DMS153 treated with DMSO at 0.1 percent for 48 hours (cell line): ENCODE measurements around the gene VASH2.
"Not testable (repeated sequence)": the region's sequence is repeated elsewhere in the genome, so short reads cannot be mapped to it uniquely, and the experiment has no call there.

Experiments
- DNase-seq: peaks from one replicate; lab custom pipeline; 2025; ENCODE audit not compliant: unreplicated experiment; lab: John Stamatoyannopoulos, UW

Gene VASH2

DNA sequence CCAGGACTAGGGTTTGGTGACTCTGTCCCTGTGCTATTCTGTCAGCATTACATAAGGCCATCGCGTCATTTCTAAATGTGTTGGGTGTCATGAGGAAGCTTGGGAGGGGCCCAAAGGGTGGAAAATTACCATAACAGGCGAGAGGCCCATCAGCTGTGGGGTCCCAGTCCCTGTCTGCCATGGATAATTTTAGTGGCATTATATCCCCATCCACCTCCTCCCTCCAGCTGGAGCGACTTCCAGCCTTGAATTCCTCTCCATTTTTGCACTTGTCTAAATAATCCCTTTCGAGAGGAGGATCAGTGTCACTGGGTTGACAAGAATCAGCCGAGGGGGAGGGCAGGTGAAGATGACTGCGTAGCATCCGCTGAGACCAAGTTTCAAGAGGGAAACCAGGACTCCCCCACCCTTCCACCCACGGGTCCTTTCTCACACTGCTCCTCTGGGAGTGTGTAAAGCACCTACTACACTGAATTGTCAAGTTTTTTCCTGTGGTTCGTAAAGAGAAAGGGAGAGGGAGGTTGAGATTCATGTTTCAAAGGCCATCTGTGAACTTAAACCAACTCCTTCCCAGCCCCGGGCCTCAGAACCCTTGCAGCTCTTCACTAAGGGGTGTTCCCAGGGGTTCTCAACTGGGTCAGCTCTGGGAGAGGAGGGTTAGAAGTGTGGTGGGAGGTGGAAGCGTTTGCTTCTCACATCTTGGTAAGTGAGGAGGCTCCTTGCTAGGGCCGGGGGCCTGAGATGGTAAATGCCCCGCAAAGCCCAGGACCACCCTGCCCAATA lies 29.2 kb downstream of the VASH2 start:
- DNase-seq = no peak

DNA sequence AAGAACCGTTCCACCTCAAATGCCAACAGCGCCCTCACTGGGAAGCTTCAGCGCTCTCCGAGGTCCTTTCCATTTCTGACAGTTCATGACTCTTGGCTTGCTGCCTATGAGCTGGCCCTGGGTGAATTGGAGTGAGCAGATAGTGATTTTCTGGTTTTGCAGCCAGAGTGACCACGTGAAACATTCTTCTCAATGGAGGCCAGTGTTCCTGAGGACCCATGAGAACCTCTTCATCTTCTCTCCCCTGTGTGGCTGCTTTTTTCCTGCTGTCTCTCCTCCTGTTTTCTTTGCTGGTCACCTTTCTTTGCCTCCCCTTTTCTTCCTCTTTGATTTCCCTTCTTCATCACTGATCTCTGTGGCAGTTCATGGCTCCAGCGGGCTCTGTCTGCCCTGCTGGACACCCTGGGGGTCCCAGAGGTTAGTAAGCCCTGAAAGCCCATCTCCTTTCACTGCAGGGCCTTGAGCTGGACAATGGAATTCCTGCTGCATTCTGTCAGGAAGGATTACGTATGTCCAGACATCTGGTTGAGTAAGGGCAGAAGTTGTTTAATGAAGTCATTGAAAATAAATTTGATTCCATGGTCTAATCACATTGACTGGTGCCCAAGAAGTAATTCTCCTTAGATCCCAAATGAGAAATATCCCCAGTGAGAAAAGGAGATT lies 29.9 kb downstream of the VASH2 start:
- no peak for DNase-seq

DNA sequence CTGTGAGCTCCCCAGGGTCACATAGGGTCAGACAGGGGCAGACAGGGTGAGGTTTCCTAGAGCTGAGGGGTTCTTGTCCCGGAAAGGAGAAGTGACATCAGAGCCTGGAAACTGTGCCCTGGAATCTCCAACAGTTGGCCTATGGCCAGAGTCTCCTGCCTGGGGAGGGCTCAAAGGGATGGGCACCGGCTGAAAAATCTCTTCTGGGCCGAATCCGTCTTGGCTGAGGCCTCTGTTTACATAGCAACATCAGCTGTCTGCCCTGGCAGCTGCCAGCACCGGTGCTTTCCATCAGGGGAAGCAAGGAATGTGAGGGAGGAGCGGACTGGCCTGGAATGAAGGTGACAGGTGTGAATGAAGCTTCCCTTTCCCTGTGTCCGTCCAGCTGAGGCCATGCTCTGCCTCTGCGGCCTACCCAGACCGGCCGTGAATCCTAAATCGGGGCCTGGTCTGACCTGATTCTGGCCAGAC lies 30.7 kb downstream of the VASH2 start:
- peak; percentile 64 for DNase-seq

DNA sequence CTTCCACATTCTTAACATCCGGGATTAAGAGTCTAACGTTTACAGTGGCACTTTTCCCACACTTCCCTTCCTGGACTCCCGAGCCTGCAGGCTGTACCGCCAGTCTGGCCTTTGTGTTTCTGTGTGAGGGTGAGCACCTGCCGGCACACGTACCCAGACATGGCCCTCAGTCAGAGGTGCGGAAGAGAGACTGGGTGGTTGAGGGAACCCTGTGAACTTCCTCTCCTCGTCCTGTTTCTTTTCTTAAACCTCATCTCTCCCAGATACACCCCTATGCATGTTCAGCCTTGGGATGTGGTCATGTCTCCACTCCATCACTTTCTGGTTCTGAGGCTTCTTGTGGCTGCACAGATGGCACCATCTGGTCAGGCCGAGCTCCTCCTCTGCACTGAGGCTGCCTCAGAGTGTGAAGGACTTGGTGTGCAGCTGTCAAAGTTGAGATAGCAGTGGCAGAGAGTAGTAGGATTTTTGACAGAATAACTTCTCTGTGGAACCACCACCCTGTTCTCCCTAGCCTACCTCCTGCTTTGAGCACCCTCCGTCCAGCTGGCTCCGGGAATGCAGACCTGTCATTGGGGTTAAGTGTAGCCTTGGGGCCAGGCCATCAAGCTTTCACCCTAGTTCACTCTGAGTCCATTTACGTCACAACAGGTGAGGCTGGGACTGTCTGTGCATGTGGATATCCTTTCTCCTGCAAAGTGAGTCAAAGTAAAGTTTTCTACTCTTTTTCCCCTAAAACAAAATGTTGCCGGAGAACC lies 31.4 kb downstream of the VASH2 start:
- no peak for DNase-seq

DNA sequence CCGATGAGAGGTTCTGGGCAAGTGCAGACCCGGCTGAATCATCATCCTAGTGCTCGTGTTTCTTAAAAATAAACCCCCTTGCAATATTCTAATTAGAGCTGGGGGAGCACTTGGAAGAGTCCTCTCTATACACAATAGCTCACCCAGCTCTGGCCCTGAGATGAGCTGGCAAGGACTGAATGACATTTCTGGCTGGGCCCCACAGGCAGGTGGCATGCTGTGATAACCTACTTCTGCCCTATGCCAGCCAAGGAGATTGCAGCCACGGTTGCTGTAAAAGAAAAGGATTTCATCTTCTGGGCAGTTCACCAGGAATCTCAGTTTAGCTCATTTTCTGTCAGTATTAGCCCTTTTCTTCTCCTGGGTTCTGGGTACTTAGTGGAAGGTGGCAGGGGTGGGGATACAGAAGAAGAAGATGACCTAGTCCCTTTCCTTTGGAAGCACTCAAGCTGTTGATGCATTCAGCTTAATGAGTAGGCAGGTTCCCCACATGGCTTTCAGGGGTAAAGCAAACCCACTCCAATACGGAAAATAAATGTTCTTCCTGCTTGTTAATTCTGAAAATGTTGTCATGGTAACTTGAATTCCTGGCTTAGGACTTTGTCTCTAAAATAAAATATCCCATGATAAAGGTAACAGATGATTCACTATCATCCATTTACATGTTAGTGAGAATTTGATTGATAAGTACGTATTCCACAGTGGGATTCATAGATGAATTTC lies 32.2 kb downstream of the VASH2 start:
- no peak for DNase-seq

DNA sequence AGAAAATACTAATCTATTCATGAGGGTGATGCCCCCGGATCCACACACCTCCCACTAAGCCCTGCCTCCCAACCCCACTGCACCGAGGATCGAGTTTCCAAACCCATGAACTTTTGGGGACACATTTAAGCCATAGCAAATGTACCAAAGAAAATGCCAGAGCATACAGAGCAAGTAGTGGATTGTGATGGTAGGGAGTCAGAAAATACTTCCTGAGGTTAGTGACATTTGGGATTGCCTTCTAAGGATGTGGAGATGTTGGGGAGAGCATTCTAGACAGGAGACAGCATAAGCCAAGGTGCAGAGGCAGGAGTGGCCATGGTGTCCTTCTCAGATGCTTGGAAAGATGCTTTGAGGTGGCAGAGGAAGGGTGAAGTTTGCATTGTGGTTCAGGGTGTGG lies 33.1 kb downstream of the VASH2 start:
- no peak for DNase-seq

DNA sequence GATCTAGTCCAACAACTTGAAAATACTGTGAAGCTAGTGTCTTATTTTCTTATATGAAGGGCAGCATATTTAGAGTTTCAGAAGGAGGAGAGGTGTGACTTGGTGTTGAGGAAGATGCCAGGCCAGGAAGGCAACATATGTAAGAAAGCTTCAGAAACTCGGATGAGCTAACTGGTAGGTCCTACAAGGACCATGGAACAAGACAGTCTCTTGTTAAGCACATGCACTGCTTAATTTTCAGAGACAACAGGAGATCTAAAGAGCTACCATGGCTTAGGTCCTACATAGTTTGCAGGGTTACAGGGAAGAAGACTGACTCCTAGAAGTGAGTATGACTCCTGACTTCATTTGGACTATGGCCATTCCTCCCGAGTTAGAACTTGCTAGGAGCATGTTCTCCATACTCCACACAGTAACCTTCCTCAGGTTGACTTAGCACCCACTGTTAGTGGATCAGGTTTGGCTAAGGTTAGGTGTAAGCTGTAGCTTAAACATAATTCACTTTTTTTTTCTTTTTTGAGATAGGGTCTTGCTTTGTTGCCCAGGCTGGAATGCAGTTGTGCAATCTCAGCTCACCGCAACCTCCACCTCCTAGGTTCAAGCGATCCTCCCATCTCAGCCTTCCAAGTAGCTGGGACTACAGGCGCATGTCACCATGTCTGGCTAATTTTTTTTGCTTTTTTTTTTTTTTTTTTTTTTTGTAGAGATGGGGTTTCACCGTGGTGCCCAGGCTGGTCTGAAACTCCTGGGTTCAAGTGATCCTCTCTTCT lies 34.4 kb downstream of the VASH2 start:
- no peak for DNase-seq

DNA sequence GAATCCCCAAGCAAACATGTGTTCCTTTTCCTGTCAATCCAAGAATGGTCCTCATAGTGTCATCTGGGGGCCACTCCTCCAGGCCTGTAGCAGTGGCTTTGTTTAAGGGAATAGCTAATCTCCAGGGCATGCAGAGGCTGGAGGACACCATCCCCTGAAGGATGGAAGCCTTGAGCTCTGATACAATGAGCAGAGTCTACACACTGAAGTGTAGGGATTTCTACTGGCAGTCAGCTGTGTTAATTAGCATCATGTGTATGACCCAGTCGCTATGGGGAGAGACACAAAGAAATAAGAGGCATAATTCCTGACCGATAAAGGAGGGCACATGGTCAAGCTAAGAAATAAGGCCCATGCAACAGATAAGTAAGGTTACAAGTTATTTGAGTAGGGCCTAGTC lies 36.2 kb downstream of the VASH2 start:
- DNase-seq = no peak

DNA sequence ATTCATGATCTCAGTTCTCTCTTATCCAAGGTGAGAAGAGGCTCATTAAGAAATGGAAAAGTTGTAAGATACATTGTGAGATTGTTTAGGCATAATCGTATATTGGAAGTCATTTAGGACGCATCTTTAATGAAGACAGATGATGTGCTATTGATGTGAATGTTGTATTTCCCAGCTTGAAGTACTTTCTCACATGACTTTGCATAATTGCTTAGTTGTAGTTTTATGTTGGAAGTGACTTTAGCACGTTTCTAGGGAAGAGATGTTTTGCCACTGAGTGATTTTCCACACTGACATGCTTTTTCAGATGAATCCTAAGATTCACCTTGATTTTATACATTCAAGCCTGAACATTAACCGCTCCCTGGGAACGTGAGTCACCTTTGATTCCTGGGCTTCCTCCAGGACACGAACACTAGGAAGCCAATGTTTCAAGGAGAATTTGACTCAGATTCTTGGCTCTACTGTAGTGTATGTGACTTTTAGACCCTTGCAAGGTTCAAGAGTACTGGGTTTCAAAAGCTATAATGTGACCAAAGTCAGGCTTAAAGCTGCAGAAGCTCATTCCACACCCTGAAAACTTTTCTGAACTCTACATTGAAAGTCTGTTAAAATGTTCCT lies 37.5 kb downstream of the VASH2 start:
- DNase-seq = no peak

DNA sequence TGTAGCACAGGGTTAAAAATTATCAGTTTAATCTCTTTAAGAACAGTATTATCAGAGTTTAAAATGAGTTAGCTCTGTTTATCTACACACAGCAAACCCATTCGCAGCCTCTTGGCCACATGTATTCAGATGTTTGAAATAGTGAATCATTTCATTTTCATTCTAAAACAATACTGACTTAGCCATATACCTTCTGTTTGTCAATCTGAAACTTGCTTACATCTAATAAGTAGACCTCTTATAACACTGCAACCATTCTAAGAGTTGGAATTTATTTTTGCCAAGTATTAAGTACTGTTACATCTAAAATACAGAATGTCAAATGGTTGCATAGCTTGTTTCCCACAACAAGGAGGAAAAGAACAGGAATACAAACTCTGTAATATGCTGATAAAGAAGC lies 39.9 kb downstream of the VASH2 start:
- DNase-seq = no peak

DNA sequence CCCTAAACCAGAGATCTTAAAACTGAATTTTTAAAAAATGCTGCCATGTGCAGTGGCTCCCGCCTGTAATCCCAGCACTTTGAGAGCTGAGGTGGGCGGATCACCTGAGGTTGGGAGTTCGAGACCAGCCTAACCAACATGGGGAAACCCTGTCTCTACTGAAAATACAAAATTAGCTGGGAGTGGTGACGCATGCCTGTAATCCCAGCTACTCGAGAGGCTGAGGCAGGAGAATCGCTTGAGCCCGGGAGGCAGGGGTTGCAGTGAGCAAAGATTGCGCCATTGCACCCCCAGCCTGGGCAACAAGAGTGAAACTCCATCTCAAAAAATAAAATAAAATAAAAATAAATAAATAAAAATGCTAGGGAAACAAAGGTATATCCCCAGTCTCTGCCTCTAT lies 43.6 kb downstream of the VASH2 start:
- DNase-seq = not testable (repeated sequence)

DNA sequence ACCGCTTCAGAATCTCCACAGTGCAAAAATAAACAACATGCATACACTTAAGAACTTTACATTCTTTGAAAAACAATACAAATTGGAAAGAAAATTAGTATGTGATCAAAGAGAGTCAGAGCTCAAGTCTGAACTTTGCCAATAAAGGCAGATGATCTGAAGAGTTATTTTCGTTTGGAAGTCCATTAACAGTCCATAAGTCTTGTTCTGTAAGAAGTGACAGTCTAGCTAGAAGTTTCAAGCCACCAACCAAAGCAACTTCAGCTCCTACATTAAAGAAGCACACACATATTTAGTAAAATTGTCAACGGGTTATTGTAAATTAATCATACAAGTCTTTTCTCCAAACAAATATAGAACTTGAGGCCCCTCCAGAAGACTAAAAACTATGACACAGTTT lies 44.6 kb downstream of the VASH2 start:
- DNase-seq = no peak

DNA sequence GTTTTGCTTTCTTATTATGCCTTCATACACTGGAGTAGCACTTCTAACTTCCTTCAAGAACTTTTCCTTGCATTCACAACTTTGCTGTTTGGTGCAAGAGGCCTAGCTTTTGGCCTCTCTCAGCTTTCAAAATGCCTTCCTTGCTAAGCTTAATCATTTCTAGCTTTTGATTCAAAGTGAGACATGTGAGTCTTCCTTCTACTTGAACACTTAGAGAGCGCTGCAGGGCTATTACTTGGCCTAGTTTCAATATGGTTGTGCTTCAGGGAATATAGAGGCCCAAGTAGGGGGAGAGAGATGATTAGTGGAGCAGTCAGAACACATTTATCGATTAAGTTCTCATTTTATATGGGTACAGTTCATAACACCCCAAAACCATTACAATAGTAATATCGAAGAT lies 52.9 kb downstream of the VASH2 start:
- DNase-seq = no peak

DNA sequence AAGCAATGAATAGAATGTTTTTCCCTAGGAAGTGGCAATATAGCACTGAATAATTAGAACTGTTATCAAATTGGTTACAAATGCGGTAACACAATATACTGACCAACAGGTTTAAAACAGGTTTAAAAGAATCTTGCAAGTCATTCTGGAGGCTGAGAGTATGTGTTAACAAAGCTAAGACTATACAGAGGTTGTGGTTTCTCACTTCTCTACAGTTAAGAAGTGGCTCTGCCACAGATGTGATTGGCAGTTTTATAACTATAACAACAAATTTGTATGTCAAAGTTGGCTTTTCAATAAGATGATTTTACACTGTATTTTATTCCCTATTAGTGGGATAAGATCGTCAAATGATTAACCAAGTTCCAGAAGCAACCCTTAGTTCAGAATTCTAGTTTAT lies 58.2 kb downstream of the VASH2 start:
- no peak for DNase-seq

DNA sequence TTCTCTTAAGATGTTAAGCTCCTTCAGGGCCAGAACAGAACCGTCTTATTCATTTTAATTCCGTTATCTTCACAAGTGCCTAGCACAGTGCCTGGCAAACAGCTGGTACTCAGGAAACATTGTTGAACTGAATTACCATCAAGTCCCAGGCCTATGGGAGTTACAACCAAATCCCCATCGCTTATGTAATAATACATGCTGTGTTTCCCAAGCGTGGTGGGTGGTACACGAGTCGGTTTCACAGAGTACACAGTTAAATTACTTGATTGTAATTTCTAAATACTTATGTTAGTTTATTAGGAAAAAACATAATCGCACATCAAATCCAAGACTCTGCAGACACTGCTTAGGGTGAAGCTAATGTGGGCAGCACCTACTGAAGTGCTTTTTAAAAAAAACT lies 64.3 kb downstream of the VASH2 start:
- no peak for DNase-seq

DNA sequence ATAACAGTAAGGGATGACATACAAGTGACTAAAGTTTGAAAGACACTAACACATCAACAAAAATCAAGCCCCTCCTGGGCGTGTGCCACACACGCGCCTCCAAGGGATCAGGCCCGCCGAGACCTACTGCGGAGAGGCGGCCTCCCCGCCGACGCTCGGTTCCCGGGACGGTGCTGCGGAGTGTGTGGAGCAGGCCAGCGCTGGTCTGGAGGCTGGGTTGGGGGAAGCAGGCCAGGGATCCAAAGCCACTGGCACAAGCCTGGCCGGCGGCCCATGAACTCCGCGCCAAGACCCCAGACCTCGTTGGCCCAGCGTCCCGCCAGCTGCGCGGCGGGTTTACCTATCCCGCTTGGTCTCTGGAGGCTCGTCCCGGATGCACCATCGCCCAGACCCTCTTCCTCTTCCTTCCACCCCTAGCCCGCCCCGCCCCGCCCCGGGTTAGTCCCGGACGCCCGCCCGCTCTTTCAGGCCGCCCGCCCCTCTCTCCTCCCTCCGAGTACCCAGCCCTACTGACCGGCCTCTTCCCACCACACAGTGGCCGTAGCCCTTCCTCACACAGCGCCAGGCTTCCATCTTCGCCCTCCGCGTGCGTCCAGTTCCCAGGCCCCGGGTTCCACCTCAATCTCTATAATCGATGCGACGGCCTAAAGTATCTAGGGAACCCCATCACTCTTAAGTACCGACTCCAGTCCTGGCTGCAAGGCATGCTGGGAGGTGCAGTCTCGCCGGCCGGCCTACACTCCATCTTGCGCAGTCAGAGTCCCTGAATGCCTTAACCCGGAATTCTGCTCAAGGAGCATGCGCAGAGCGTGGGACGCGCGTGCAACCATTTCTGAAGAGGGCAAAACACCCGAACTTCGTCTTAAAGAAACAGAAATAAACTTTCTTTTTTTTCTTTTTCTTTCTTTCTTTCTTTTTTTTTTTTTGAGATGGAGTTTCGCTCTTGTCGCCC lies 65.0 kb downstream of the VASH2 start, which contains the start of gene ANGEL2:
ANGEL2 (minus strand) TSS at position 769 of the 952 bp plus-strand sequence; CDS start at position 573, 196 bp downstream.
- DNase-seq = peak; percentile 99

DNA sequence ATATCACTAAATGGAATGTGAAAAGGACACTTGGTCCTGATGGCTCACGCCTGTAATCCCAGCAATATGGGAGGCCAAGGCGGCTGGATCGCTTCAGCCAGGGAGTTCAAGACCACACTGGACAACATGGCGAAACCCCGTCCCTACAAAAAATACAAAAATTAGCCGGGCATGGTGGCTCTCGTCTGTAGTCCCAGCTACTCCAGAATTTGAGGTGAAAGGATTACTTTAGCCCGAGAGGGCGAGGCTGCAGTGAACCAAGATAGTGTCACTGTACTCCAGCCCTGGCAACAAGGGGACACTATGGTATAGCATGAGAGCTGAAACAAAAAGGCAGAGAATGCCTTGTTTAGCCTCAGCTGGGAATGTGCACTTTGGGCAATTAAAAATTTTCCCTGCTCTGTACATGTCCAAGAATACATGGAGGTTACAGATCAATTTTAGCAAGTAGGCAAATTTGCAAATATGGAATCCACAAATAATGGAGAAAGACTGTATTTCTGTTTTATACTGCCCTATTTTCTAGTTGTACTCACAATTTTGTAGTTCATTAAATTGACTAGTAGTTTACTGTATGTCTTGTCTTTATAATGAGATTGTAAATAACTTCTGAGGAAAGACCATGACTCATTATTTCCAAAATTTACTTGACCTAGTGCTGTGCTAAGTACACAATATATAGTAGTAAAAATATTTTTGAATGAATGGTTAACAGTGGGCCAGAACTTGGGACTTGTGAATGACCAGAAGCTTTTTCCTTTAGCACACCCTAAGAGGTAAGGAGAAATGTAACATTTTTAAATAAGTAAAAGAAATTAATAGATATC lies 67.3 kb downstream of the VASH2 start:
- no peak for DNase-seq

DNA sequence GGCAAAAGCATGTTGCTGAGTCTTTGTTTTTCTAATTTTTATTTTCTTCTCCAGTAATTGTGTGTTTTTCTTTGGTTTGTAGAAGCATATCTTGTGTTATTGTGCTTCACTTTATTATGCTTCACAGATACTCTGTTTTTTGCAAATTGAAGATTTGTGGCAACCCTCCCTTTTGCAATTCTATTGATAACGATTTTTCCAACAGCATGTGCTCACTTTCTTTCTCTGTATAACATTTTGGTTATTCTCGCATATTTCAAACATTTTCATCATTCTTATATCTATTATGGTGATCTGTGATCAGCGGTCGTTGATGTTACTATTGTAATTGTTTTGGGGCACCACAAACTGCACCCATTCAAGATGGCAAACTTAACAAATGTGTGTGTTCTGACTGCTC lies 69.1 kb downstream of the VASH2 start:
- DNase-seq = no peak
